ENCODE measurements around the gene PLCG2.

The PLCG2 gene

GRCh38 chr16:81927561-81928185 is 148.6 kb downstream of the PLCG2 start:
- no peak for TF ChIP-seq CTCF (IDR thresholded peaks at IDR 0.05; ENCODE audit: low read depth, low read length)
- no peaks in the 10 kb centered on the region for H3K36me3 ChIP-seq

GRCh38 chr16:81928271-81928918 is 149.3 kb downstream of the PLCG2 start:
- TF ChIP-seq CTCF (IDR thresholded peaks at IDR 0.05; ENCODE audit: low read depth, low read length), result no peak
- no peaks in the 10 kb centered on the region for H3K27me3 ChIP-seq
- H3K4me1 ChIP-seq, result no peaks in the 10 kb centered on the region
- no peaks in the 10 kb centered on the region for H3K9me3 ChIP-seq
- no peak for DNase-seq
- no peak overlapping the region for H3K4me3 ChIP-seq (ENCODE audit: low read depth, low read length)
- H3K36me3 ChIP-seq, result no peaks in the 10 kb centered on the region

More at GRCh38 chr16:81927561-81928185, 148.6 kb downstream of the PLCG2 start:
- DNase-seq, result no peak
- no peaks in the 10 kb centered on the region for H3K27me3 ChIP-seq
- no peak overlapping the region for H3K4me3 ChIP-seq (ENCODE audit: low read depth, low read length)
- no peaks in the 10 kb centered on the region for H3K4me1 ChIP-seq
- no peaks in the 10 kb centered on the region for H3K9me3 ChIP-seq

GRCh38 chr16:81928975-81929374 is 149.9 kb downstream of the PLCG2 start:
- Histone ChIP-seq H3K36me3 (no peaks in the 10 kb centered on the region), H3K27me3 (no peaks in the 10 kb centered on the region), H3K9me3 (no peaks in the 10 kb centered on the region), H3K4me1 (no peaks in the 10 kb centered on the region), H3K4me3 (ENCODE audit: low read depth, low read length) (no peak overlapping the region)
- no peak for DNase-seq
- TF ChIP-seq CTCF (IDR thresholded peaks at IDR 0.05; ENCODE audit: low read depth, low read length), result no peak

GRCh38 chr16:81929841-81930240 is 150.8 kb downstream of the PLCG2 start:
- no peaks in the 10 kb centered on the region for H3K9me3 ChIP-seq
- H3K36me3 ChIP-seq, result no peaks in the 10 kb centered on the region
- H3K27me3 ChIP-seq, result no peaks in the 10 kb centered on the region
- TF ChIP-seq CTCF (IDR thresholded peaks at IDR 0.05; ENCODE audit: low read depth, low read length), result no peak
- no peak for DNase-seq
- H3K4me1 ChIP-seq, result no peaks in the 10 kb centered on the region
- no peak overlapping the region for H3K4me3 ChIP-seq (ENCODE audit: low read depth, low read length)

GRCh38 chr16:81931927-81932326 is 152.8 kb downstream of the PLCG2 start:
- no peaks in the 10 kb centered on the region for H3K9me3 ChIP-seq
- no peaks in the 10 kb centered on the region for H3K4me1 ChIP-seq
- no peaks in the 10 kb centered on the region for H3K36me3 ChIP-seq
- no peak for DNase-seq
- TF ChIP-seq CTCF (IDR thresholded peaks at IDR 0.05; ENCODE audit: low read depth, low read length), result no peak
- no peaks in the 10 kb centered on the region for H3K27me3 ChIP-seq
- H3K4me3 ChIP-seq (ENCODE audit: low read depth, low read length), result no peak overlapping the region

GRCh38 chr16:81932668-81933067 is 153.6 kb downstream of the PLCG2 start:
- Histone ChIP-seq H3K4me3 (ENCODE audit: low read depth, low read length) (no peak overlapping the region), H3K36me3 (no peaks in the 10 kb centered on the region), H3K4me1 (no peaks in the 10 kb centered on the region), H3K27me3 (peaks cover 1% of the 10 kb centered on the region; the same call in 1 of the 2 replicates), H3K9me3 (no peaks in the 10 kb centered on the region)
- no peak for DNase-seq
- TF ChIP-seq CTCF (IDR thresholded peaks at IDR 0.05; ENCODE audit: low read depth, low read length), result no peak

Measured in BE2C (cell line).